Mesenchymal stem cell (in vitro differentiated cells and primary cell): ENCODE measurements around the gene WNT9A.

Source experiments
- DNase-seq: peaks from one replicate; pipeline ENCODE4 v3.0.0-alpha.2; 2013
- H2AFZ ChIP-seq: one replicate; pipeline ENCODE4 v1.6.1; 2013; ENCODE audit warnings: low read depth, mild to moderate bottlenecking, control low read depth, inconsistent platforms, low read length, moderate library complexity
- H2AK5ac ChIP-seq: 2 replicates; pipeline ENCODE4 v1.6.1; 2013; ENCODE audit warnings: low read length, moderate library complexity, mild to moderate bottlenecking, inconsistent platforms; ENCODE audit not compliant: severe bottlenecking
- H2BK120ac ChIP-seq: one replicate; pipeline ENCODE4 v1.6.1; 2013; ENCODE audit warnings: low read depth, mild to moderate bottlenecking, inconsistent platforms, low read length, moderate library complexity
- H2BK12ac ChIP-seq, 2 experiments: one replicate each; pipeline ENCODE4 v1.6.1; 2013; ENCODE audit warnings: inconsistent platforms in 2 of 2, low read length in 2 of 2, mild to moderate bottlenecking in 2 of 2, moderate library complexity in 2 of 2, control low read depth in 1 of 2
- H2BK15ac ChIP-seq: one replicate; pipeline ENCODE4 v1.6.1; 2013; ENCODE audit warnings: mild to moderate bottlenecking, low read depth, inconsistent platforms; ENCODE audit not compliant: poor library complexity, severe bottlenecking
- H2BK5ac ChIP-seq: 2 replicates; pipeline ENCODE4 v1.6.1; 2013; ENCODE audit warnings: low read depth, mild to moderate bottlenecking, low read length, control low read depth, inconsistent platforms; ENCODE audit not compliant: poor library complexity, severe bottlenecking
- H3K14ac ChIP-seq, 2 experiments: one replicate each; pipeline ENCODE4 v1.6.1; 2013; ENCODE audit warnings: inconsistent platforms in 2 of 2, low read length in 2 of 2, control low read depth in 1 of 2, mild to moderate bottlenecking in 1 of 2, moderate library complexity in 1 of 2
- H3K18ac ChIP-seq, 2 experiments: one replicate each; pipeline ENCODE4 v1.6.1; 2013; ENCODE audit warnings: inconsistent platforms in 2 of 2, low read length in 2 of 2, control low read depth in 1 of 2, low read depth in 1 of 2, mild to moderate bottlenecking in 1 of 2
- H3K23ac ChIP-seq, 2 experiments: one replicate each; pipeline ENCODE4 v1.6.1; 2013; ENCODE audit warnings: inconsistent platforms in 2 of 2, low read length in 2 of 2, mild to moderate bottlenecking in 2 of 2, moderate library complexity in 2 of 2, control low read depth in 1 of 2
- H3K27ac ChIP-seq: 2 replicates; pipeline ENCODE4 v1.5.1; 2013; ENCODE audit warnings: mild to moderate bottlenecking, moderate library complexity, low read length, control low read depth, inconsistent platforms; ENCODE audit not compliant: poor library complexity, severe bottlenecking
- H3K27me3 ChIP-seq, 2 experiments: 2 replicates each; pipeline versions ENCODE4 v1.6.1 to v1.7.0; 2013; ENCODE audit warnings: low read length in 2 of 2, mild to moderate bottlenecking in 2 of 2, moderate library complexity in 2 of 2, control low read depth in 1 of 2, inconsistent platforms in 1 of 2; ENCODE audit not compliant: control insufficient read depth in 1 of 2, insufficient read depth in 1 of 2
- H3K36me3 ChIP-seq, 2 experiments: 2 replicates each; pipeline versions ENCODE4 v1.6.1 to v1.7.0; 2013; ENCODE audit warnings: low read length in 2 of 2, control low read depth in 1 of 2, inconsistent platforms in 1 of 2, low read depth in 1 of 2, mild to moderate bottlenecking in 1 of 2; ENCODE audit not compliant: insufficient read depth in 2 of 2, control insufficient read depth in 1 of 2
- H3K4ac ChIP-seq, 2 experiments: one replicate each; pipeline ENCODE4 v1.6.1; 2013; ENCODE audit warnings: inconsistent platforms in 2 of 2, low read length in 2 of 2, mild to moderate bottlenecking in 2 of 2, moderate library complexity in 2 of 2, control low read depth in 1 of 2, low read depth in 1 of 2
- H3K4me1 ChIP-seq: 2 replicates; pipeline ENCODE4 v1.6.1; 2013; ENCODE audit warnings: low read depth, low read length, control low read depth; ENCODE audit not compliant: control insufficient read depth, insufficient read depth
- H3K4me2 ChIP-seq: 2 replicates; pipeline ENCODE4 v1.6.1; 2013; ENCODE audit warnings: low read length, mild to moderate bottlenecking, inconsistent platforms; ENCODE audit not compliant: poor library complexity, severe bottlenecking
- H3K4me3 ChIP-seq, 2 experiments: 2 replicates each; pipeline versions ENCODE4 v1.5.1 to v1.7.0; 2013; ENCODE audit warnings: low read length in 2 of 2, mild to moderate bottlenecking in 2 of 2, control low read depth in 1 of 2, low read depth in 1 of 2; ENCODE audit not compliant: insufficient read depth in 1 of 2
- H3K79me1 ChIP-seq: replicated peaks from 2 replicates; pipeline ENCODE4 v1.6.1; 2013; ENCODE audit warnings: mild to moderate bottlenecking, control low read depth, low read length, inconsistent platforms; ENCODE audit not compliant: poor library complexity, severe bottlenecking
- H3K9ac ChIP-seq: 2 replicates; pipeline ENCODE4 v1.7.0; 2013; ENCODE audit warnings: mild to moderate bottlenecking, low read length, moderate library complexity
- H3K9me3 ChIP-seq: 2 replicates; pipeline ENCODE4 v1.7.0; 2013; ENCODE audit warnings: mild to moderate bottlenecking, low read length; ENCODE audit not compliant: control insufficient read depth
- H4K8ac ChIP-seq: one replicate; pipeline ENCODE4 v1.6.1; 2013; ENCODE audit warnings: inconsistent platforms, mild to moderate bottlenecking, low read length, moderate library complexity
- H4K91ac ChIP-seq: one replicate; pipeline ENCODE4 v1.6.1; 2013; ENCODE audit warnings: mild to moderate bottlenecking, low read length, inconsistent platforms
- WGBS: methylation state at CpG from one replicate; pipeline ENCODE4 v1.1.7; 2013; ENCODE audit warnings: mixed read lengths; 5-methylcytosine and 5-hydroxymethylcytosine counted together

WNT9A gene

DNA sequence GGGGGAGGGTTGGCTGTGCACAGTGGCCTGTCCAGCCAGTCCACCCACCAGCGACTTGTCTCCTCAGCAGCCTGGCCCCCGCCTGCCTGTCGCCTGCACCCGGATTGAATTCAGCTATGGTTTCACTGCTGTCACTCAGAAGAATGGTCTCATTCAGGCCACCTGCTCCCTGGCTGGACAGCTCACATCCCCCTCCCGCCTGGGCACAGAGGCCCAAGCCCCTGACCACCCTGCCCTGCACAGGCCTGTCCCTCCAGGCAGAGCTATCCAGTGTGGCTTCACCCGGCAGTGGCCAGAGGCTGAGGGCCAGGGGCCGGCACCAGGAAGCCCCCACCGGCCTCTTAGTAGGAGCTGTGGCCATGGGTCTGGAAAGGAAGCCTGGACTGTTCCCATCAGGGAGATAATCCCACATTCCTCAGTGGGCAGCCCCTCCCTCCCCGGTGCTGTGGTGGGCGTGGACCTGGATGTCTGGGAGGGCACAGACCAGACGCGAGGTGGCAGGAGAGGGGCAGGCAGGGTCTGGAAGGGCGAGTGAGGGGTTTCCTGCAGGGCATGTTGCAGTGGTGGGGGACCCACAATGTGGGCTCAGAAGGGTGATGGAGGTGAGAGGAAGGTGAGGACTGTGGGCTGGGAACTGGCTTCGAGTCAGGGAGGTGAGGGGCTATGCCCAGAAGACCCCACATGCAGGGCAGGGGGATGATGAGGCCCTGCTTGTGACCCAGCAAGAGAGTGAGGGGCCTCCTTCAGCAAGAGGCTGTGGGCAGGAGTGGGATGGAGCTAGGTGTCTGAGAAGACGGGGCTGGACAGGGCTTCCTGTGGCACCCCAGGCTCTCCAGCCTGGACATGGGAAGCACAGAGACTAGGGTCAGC is 30.4 kb downstream of the WNT9A start:
- peaks cover 8 to 27% of the 10 kb centered on the region in 2 experiments for H3K36me3 ChIP-seq
- H3K79me1 ChIP-seq, result no peaks in the 10 kb centered on the region
- peaks cover 49% of the 10 kb centered on the region for H3K4me1 ChIP-seq
- H2BK5ac ChIP-seq, result no peak overlapping the region
- H3K27ac ChIP-seq, result no peak overlapping the region
- no peak overlapping the region for H3K4me3 ChIP-seq
- H2BK12ac ChIP-seq, result no peak overlapping the region
- 63% methylated on average over 15 of the region's 15 CpGs for WGBS
- H3K18ac ChIP-seq, result no peak overlapping the region
- no peak overlapping the region for H3K9ac ChIP-seq
- no peak overlapping the region for H2BK15ac ChIP-seq
- H2AFZ ChIP-seq, result no peak overlapping the region
- H3K14ac ChIP-seq, result no peak overlapping the region
- no peak overlapping the region for H3K23ac ChIP-seq
- H2AK5ac ChIP-seq, result no peak overlapping the region
- DNase-seq, result no peak
- no peak overlapping the region for H3K4me2 ChIP-seq
- no peak overlapping the region for H4K91ac ChIP-seq
- H2BK120ac ChIP-seq, result no peak overlapping the region
- no peak overlapping the region for H4K8ac ChIP-seq
- H3K27me3 ChIP-seq, result no peaks in the 10 kb centered on the region
- no peaks in the 10 kb centered on the region for H3K9me3 ChIP-seq
- no peak overlapping the region for H3K4ac ChIP-seq

GRCh38 chr1:227916655-227917054 is 31.1 kb downstream of the WNT9A start:
- WGBS, result 82% methylated on average over 4 of the region's 4 CpGs
- Histone ChIP-seq H2AK5ac (no peak overlapping the region), H2BK5ac (no peak overlapping the region), H4K91ac (no peak overlapping the region), H3K27me3 (no peaks in the 10 kb centered on the region), H3K23ac (no peak overlapping the region), H2BK12ac (no peak overlapping the region), H3K36me3 (peaks cover 8 to 21% of the 10 kb centered on the region in 2 experiments), H3K4me2 (no peak overlapping the region), H3K18ac (no peak overlapping the region), H2AFZ (no peak overlapping the region), H3K27ac (no peak overlapping the region), H3K79me1 (no peaks in the 10 kb centered on the region), H3K4ac (no peak overlapping the region), H4K8ac (no peak overlapping the region), H2BK120ac (no peak overlapping the region), H2BK15ac (no peak overlapping the region), H3K9me3 (no peaks in the 10 kb centered on the region), H3K9ac (no peak overlapping the region), H3K14ac (peak overlapping the region in 1 of 2 experiments; percentile 44), H3K4me1 (peaks cover 49% of the 10 kb centered on the region), H3K4me3 (no peak overlapping the region)
- no peak for DNase-seq

DNA sequence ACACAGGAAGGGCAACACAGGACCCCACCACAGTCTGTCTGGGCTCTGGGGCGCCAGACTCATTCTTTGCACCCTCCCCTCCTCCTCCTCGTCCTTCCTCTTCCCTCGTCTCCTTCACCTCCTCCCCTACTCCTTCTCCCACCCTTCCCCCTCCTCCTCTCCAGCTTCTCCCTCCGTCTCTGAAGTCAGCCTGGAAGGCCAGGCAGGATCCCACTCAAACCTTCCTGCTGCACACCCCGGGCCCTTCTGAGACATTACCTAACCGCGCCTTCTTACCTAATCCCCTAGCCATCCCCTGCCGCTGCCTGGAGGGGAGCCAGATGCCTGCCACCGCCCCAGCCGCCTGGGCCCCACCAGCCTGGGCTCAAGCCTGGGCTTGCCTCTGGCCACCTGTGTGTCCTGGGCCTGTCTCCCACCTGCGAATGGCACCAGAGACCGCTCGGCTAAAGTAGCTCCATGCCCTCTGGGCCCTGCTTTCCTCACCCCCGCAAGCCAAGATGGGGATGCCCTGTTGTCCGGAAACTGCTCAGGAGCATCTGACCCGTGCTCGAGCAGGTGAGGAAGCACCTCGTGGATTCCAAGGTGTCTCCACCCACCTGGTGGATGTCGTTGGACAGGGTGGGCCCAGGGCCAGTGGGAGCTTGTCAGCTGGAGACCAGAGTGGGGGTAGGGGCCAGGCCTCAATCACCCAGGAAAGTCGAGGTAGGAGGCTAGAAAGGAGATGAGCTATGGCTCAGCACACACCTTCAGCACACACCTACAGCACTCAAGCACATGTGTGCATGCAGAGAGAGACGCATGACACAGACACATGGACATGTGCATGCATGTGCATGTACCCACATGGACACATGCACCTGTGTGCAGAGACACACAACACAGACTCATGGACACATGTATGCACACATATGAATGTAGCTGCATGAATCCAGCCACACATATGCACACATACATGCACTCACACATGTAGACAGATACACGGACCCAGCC is 31.9 kb downstream of the WNT9A start:
- H3K23ac ChIP-seq, result no peak overlapping the region
- WGBS, result 76% methylated on average over 22 of the region's 22 CpGs
- DNase-seq, result no peak
- peak overlapping the region; percentile 52 for H3K27ac ChIP-seq
- no peaks in the 10 kb centered on the region for H3K79me1 ChIP-seq
- H3K18ac ChIP-seq, result no peak overlapping the region
- no peak overlapping the region for H3K4me2 ChIP-seq
- peak overlapping the region; percentile 49 for H2AK5ac ChIP-seq
- H2BK120ac ChIP-seq, result no peak overlapping the region
- H2BK5ac ChIP-seq, result no peak overlapping the region
- H3K9me3 ChIP-seq, result no peaks in the 10 kb centered on the region
- no peak overlapping the region for H3K4me3 ChIP-seq
- no peak overlapping the region for H4K91ac ChIP-seq
- H2AFZ ChIP-seq, result no peak overlapping the region
- H3K36me3 ChIP-seq, result peaks cover 3 to 13% of the 10 kb centered on the region in 2 experiments
- H3K9ac ChIP-seq, result no peak overlapping the region
- no peaks in the 10 kb centered on the region for H3K27me3 ChIP-seq
- H2BK15ac ChIP-seq, result no peak overlapping the region
- no peak overlapping the region for H4K8ac ChIP-seq
- no peak overlapping the region for H3K4ac ChIP-seq
- H2BK12ac ChIP-seq, result no peak overlapping the region
- H3K14ac ChIP-seq, result no peak overlapping the region
- peaks cover 55% of the 10 kb centered on the region for H3K4me1 ChIP-seq
